ENCODE data around the gene TENM4. TPM values are rescaled to one million over a fixed set of nuclear protein-coding genes. Genes with fewer than 3 reads are reported as not detected.

Gene TENM4
- total RNA-seq, 1 experiment from 2014 or later = 0.39 TPM

- ATAC-seq (no peak), DNase-seq (ENCODE audit: low read depth, low spot score) (no peak)
- H3K27ac ChIP-seq (ENCODE audit: low read length) = no peak overlapping the region
- no peak for TF ChIP-seq POLR2AphosphoS5 (IDR thresholded peaks at IDR 0.05; ENCODE audit: low read depth, low read length)
- no peak for TF ChIP-seq REST (IDR thresholded peaks at IDR 0.05; ENCODE audit: insufficient read depth in 1 of 2, low read depth in 2 of 2, low read length in 1 of 2)
- TF ChIP-seq CTCF (IDR thresholded peaks at IDR 0.05) = no peak
- TF ChIP-seq TCF7L2 (IDR thresholded peaks at IDR 0.05; ENCODE audit: low read depth, low read length) = no peak
- no peak for TF ChIP-seq SIN3A (IDR thresholded peaks at IDR 0.05; ENCODE audit: borderline replicate concordance, insufficient read depth, low read depth, low read length)
- in situ Hi-C loops (cut with HindIII; ENCODE audit: low pct_unique_long_range_greater_than_20kb, low sequenced_read_pairs) (no loop called here), intact Hi-C loops (cut with micrococcal nuclease; ENCODE audit: unreplicated experiment) (loop anchor here (5.0 kb wide), 1 partner anchor 432 kb away; no protein-coding TSS in a partner anchor)
- ChIA-PET CTCF (no interaction called here), POLR2A (interaction anchor here (0.6 kb wide), 1 partner anchor 437 kb away, joined by 8 read pairs; no protein-coding TSS in a partner anchor)
- H3K9me3 ChIP-seq (ENCODE audit: control insufficient read depth, insufficient read depth, low read depth, low read length) = no peaks in the 10 kb centered on the region
- no peaks in the 10 kb centered on the region for H3K27me3 ChIP-seq (ENCODE audit: control insufficient read depth, insufficient read depth, low read length)
- no peaks in the 10 kb centered on the region for H3K36me3 ChIP-seq (ENCODE audit: control insufficient read depth, insufficient read depth, low read length)
- H3K4me1 ChIP-seq (ENCODE audit: control insufficient read depth, insufficient read depth, low read length) = no peaks in the 10 kb centered on the region
- H3K4me3 ChIP-seq (ENCODE audit: low read depth in 2 of 2, low read length in 2 of 2) = no peak overlapping the region
- BruUV-seq (replicated peaks) = no TSS peak
Measured at GRCh38 chr11:79078999-79079398, 361.8 kb downstream of the TENM4 start.

- Histone ChIP-seq H3K4me3 (ENCODE audit: low read depth in 2 of 2, low read length in 2 of 2) (no peak overlapping the region), H3K36me3 (ENCODE audit: control insufficient read depth, insufficient read depth, low read length) (no peaks in the 10 kb centered on the region), H3K4me1 (ENCODE audit: control insufficient read depth, insufficient read depth, low read length) (no peaks in the 10 kb centered on the region), H3K9me3 (ENCODE audit: control insufficient read depth, insufficient read depth, low read depth, low read length) (no peaks in the 10 kb centered on the region), H3K27ac (ENCODE audit: low read length) (no peak overlapping the region), H3K27me3 (ENCODE audit: control insufficient read depth, insufficient read depth, low read length) (no peaks in the 10 kb centered on the region)
- DNase-seq (ENCODE audit: low read depth, low spot score) = no peak
- TF ChIP-seq SIN3A (IDR thresholded peaks at IDR 0.05; ENCODE audit: borderline replicate concordance, insufficient read depth, low read depth, low read length) (no peak), TCF7L2 (IDR thresholded peaks at IDR 0.05; ENCODE audit: low read depth, low read length) (no peak), REST (IDR thresholded peaks at IDR 0.05; ENCODE audit: insufficient read depth in 1 of 2, low read depth in 2 of 2, low read length in 1 of 2) (no peak), POLR2AphosphoS5 (IDR thresholded peaks at IDR 0.05; ENCODE audit: low read depth, low read length) (no peak), CTCF (IDR thresholded peaks at IDR 0.05) (no peak)
- ATAC-seq = no peak
- in situ Hi-C loops (cut with HindIII; ENCODE audit: low pct_unique_long_range_greater_than_20kb, low sequenced_read_pairs) (no loop called here), intact Hi-C loops (cut with micrococcal nuclease; ENCODE audit: unreplicated experiment) (loop anchor here (5.0 kb wide), 1 partner anchor 431 kb away; no protein-coding TSS in a partner anchor)
- POLR2A ChIA-PET = no interaction called here
- CTCF ChIA-PET = no interaction called here
- BruUV-seq (replicated peaks) = no TSS peak
Measured at GRCh38 chr11:79078456-79078855, 362.4 kb downstream of the TENM4 start.
